Measurements from ENCODE around the gene IGLON5.

Gene IGLON5

GRCh38 chr19:51294977-51295375 is 16.5 kb upstream of the IGLON5 start:
- no peak for DNase-seq (ENCODE audit: low spot score)
- TF ChIP-seq CTCF (IDR thresholded peaks at IDR 0.05; ENCODE audit: extremely low read depth, insufficient read depth, missing control alignments) = no peak
- in situ Hi-C loops (cut with MboI; ENCODE audit: low pct_unique_long_range_greater_than_20kb, low sequenced_read_pairs, unreplicated experiment) = no loop called here

- in situ Hi-C loops (cut with MboI; ENCODE audit: low pct_unique_long_range_greater_than_20kb, low sequenced_read_pairs, unreplicated experiment) = no loop called here
- DNase-seq (ENCODE audit: low spot score) = no peak
- no peak for TF ChIP-seq CTCF (IDR thresholded peaks at IDR 0.05; ENCODE audit: extremely low read depth, insufficient read depth, missing control alignments)
Observed at GRCh38 chr19:51295382-51296126, 15.9 kb upstream of the IGLON5 start.

- no peak for DNase-seq (ENCODE audit: low spot score)
- in situ Hi-C loops (cut with MboI; ENCODE audit: low pct_unique_long_range_greater_than_20kb, low sequenced_read_pairs, unreplicated experiment) = no loop called here
- TF ChIP-seq CTCF (IDR thresholded peaks at IDR 0.05; ENCODE audit: extremely low read depth, insufficient read depth, missing control alignments) = peak; percentile 6
Observed at GRCh38 chr19:51296336-51297093, 14.9 kb upstream of the IGLON5 start.

GRCh38 chr19:51297406-51297805 is 14.0 kb upstream of the IGLON5 start:
- no peak for DNase-seq (ENCODE audit: low spot score)
- in situ Hi-C loops (cut with MboI; ENCODE audit: low pct_unique_long_range_greater_than_20kb, low sequenced_read_pairs, unreplicated experiment) = no loop called here
- no peak for TF ChIP-seq CTCF (IDR thresholded peaks at IDR 0.05; ENCODE audit: extremely low read depth, insufficient read depth, missing control alignments)

- DNase-seq (ENCODE audit: low spot score) = no peak
- in situ Hi-C loops (cut with MboI; ENCODE audit: low pct_unique_long_range_greater_than_20kb, low sequenced_read_pairs, unreplicated experiment) = no loop called here
- no peak for TF ChIP-seq CTCF (IDR thresholded peaks at IDR 0.05; ENCODE audit: extremely low read depth, insufficient read depth, missing control alignments)
Observed at GRCh38 chr19:51301266-51301665, 10.2 kb upstream of the IGLON5 start.

GRCh38 chr19:51305479-51305878 is 6.0 kb upstream of the IGLON5 start:
- no peak for TF ChIP-seq CTCF (IDR thresholded peaks at IDR 0.05; ENCODE audit: extremely low read depth, insufficient read depth, missing control alignments)
- no peak for DNase-seq (ENCODE audit: low spot score)
- in situ Hi-C loops (cut with MboI; ENCODE audit: low pct_unique_long_range_greater_than_20kb, low sequenced_read_pairs, unreplicated experiment) = no loop called here

Measured in GM13977 (cell line).